ENCODE results near the gene ATP4B. TPM values are rescaled to one million over a fixed set of nuclear protein-coding genes. Genes with fewer than 3 reads are reported as not detected.

The ATP4B gene
- total and polyA plus RNA-seq, 2 of the 8 experiments (the other 6 are each of a cell fraction or from before 2014, with no cell fraction given): 0.05 TPM; not detected in 1

GRCh38 chr13:113630804-113631203, 27.2 kb downstream of the ATP4B start (continued):
- no peak for TF ChIP-seq ASH2L (IDR thresholded peaks at IDR 0.05; ENCODE audit: low read length)
- no peak for TF ChIP-seq NRF1 (IDR thresholded peaks at IDR 0.05; ENCODE audit: low read depth, low read length)
- no peak for TF ChIP-seq CHD2 (IDR thresholded peaks at IDR 0.05; ENCODE audit: low read length)
- no peak for TF ChIP-seq CBX5 (IDR thresholded peaks at IDR 0.05; ENCODE audit: low read depth, low read length)
- TF ChIP-seq FOSL1 (IDR thresholded peaks at IDR 0.05; ENCODE audit: insufficient read depth, low read depth, low read length): no peak
- no peak for TF ChIP-seq CTCF (IDR thresholded peaks at IDR 0.05; ENCODE audit: control extremely low read depth in 1 of 3, insufficient read depth in 1 of 3, low read depth in 1 of 3, low read length in 3 of 3)
- TF ChIP-seq YY1 (IDR thresholded peaks at IDR 0.05; ENCODE audit: low read depth, low read length): no peak
- no peak for TF ChIP-seq CEBPB (IDR thresholded peaks at IDR 0.05; ENCODE audit: low read depth, low read length)

All from H1 (cell line).